Inflammatory macrophage treated with lipopolysaccharide for 1 hour (primary cell): ENCODE measurements around the gene RHBG.
"Not testable (repeated sequence)": the region's sequence is repeated elsewhere in the genome, so short reads cannot be mapped to it uniquely, and the experiment has no call there.

Experiments used
- DNase-seq, 2 donors: peaks; one replicate each; pipeline ENCODE4 v3.0.0-alpha.2; 2020 to 2022

RHBG gene

GRCh38 chr1:156368889-156369684, at the start of gene RHBG:
RHBG (plus strand) TSS chr1:156369211; CDS start chr1:156369250, 39 bp downstream.
- DNase-seq, result peak in 1 of 2 donors; percentile 50

- DNase-seq, result peak; percentile 8 to 56
Measured at GRCh38 chr1:156319664-156320063, 49.3 kb upstream of the RHBG start.

GRCh38 chr1:156320560-156320959, 48.5 kb upstream of the RHBG start:
- no peak for DNase-seq

- not testable (repeated sequence) for DNase-seq
Measured at GRCh38 chr1:156323179-156323578, 45.8 kb upstream of the RHBG start.

GRCh38 chr1:156336242-156336641, 32.8 kb upstream of the RHBG start:
- DNase-seq, result peak; percentile 6 to 9

GRCh38 chr1:156337052-156337887, 31.7 kb upstream of the RHBG start:
- DNase-seq, result peak; percentile 32 to 34

- DNase-seq, result no peak
Measured at GRCh38 chr1:156337888-156338179, 31.2 kb upstream of the RHBG start.

- peak; percentile 99 to 100 for DNase-seq
Measured at GRCh38 chr1:156338180-156338976, 30.6 kb upstream of the RHBG start, which contains the start of the genes CCT3 and TSACC. CCT3 (minus strand) TSS chr1:156338292; CDS start chr1:156338184, 108 bp downstream. TSACC (plus strand) TSS chr1:156338526; CDS start chr1:156339758, 1,232 bp downstream.

GRCh38 chr1:156342166-156342955, 26.6 kb upstream of the RHBG start:
- peak in 1 of 2 donors; percentile 33 for DNase-seq

GRCh38 chr1:156344409-156344808, 24.6 kb upstream of the RHBG start:
- no peak for DNase-seq

- not testable (repeated sequence) for DNase-seq
Measured at GRCh38 chr1:156346035-156346434, 23.0 kb upstream of the RHBG start.

- no peak for DNase-seq
Measured at GRCh38 chr1:156346636-156347035, 22.4 kb upstream of the RHBG start.

- DNase-seq, result no peak
Measured at GRCh38 chr1:156347331-156347730, 21.7 kb upstream of the RHBG start.

- not testable (repeated sequence) for DNase-seq
Measured at GRCh38 chr1:156352481-156352880, 16.5 kb upstream of the RHBG start.

- no peak for DNase-seq
Measured at GRCh38 chr1:156356262-156356874, 12.6 kb upstream of the RHBG start.

GRCh38 chr1:156356875-156357534, 12.0 kb upstream of the RHBG start:
- DNase-seq, result peak in 1 of 2 donors; percentile 23

GRCh38 chr1:156357977-156358376, 11.0 kb upstream of the RHBG start:
- DNase-seq, result no peak

GRCh38 chr1:156358641-156359040, 10.4 kb upstream of the RHBG start:
- no peak for DNase-seq

- DNase-seq, result no peak
Measured at GRCh38 chr1:156359249-156359648, 9.8 kb upstream of the RHBG start.

GRCh38 chr1:156359973-156360372, 9.0 kb upstream of the RHBG start:
- DNase-seq, result no peak

- DNase-seq, result no peak
Measured at GRCh38 chr1:156360534-156360933, 8.5 kb upstream of the RHBG start.
